Activated T-helper 1 cell treated with anti-CD3 and anti-CD28 coated beads, Interleukin-2, amount 50 U/mL, for 16 hours (primary cell): ENCODE measurements around the gene RXRA.

Experiments used
- DNase-seq, 2 donors: peaks; one replicate each; pipeline ENCODE4 v3.0.0-alpha.2; 2020; ENCODE audit warnings: low read depth in 1 of 2, low spot score in 1 of 2

RXRA gene

GRCh38 chr9:134379831-134380365 is 53.6 kb downstream of the RXRA start:
- DNase-seq: no peak

- no peak for DNase-seq
Observed at GRCh38 chr9:134380542-134381271, 54.5 kb downstream of the RXRA start.

- DNase-seq: no peak
Observed at GRCh38 chr9:134381272-134381661, 55.0 kb downstream of the RXRA start.

GRCh38 chr9:134381671-134382516 is 55.6 kb downstream of the RXRA start:
- DNase-seq: peak in 1 of 2 donors; percentile 12

GRCh38 chr9:134382733-134383132 is 56.5 kb downstream of the RXRA start:
- no peak for DNase-seq

- no peak for DNase-seq
Observed at GRCh38 chr9:134383148-134383547, 56.9 kb downstream of the RXRA start.

- DNase-seq: no peak
Observed at GRCh38 chr9:134384811-134385479, 58.7 kb downstream of the RXRA start.

- DNase-seq: no peak
Observed at GRCh38 chr9:134385915-134386314, 59.7 kb downstream of the RXRA start.

- DNase-seq: no peak
Observed at GRCh38 chr9:134386951-134387831, 60.9 kb downstream of the RXRA start.

GRCh38 chr9:134388289-134388808 is 62.1 kb downstream of the RXRA start:
- no peak for DNase-seq

- no peak for DNase-seq
Observed at GRCh38 chr9:134388976-134389375, 62.7 kb downstream of the RXRA start.

- no peak for DNase-seq
Observed at GRCh38 chr9:134389642-134390041, 63.4 kb downstream of the RXRA start.

- peak; percentile 30 to 68 for DNase-seq
Observed at GRCh38 chr9:134390537-134390936, 64.3 kb downstream of the RXRA start.

GRCh38 chr9:134390947-134391318 is 64.7 kb downstream of the RXRA start:
- DNase-seq: no peak

- peak; percentile 20 to 66 for DNase-seq
Observed at GRCh38 chr9:134391319-134392231, 65.3 kb downstream of the RXRA start.

- DNase-seq: no peak
Observed at GRCh38 chr9:134392900-134393299, 66.6 kb downstream of the RXRA start.

- DNase-seq: no peak
Observed at GRCh38 chr9:134393582-134394280, 67.5 kb downstream of the RXRA start.

GRCh38 chr9:134395002-134395517 is 68.8 kb downstream of the RXRA start:
- no peak for DNase-seq
